Left lobe of liver (tissue), 2 donors: ENCODE results near the gene ERC1. TPM values are rescaled to one million over a fixed set of nuclear protein-coding genes. Genes with fewer than 3 reads are reported as not detected.
"Not testable (repeated sequence)": the region's sequence is repeated elsewhere in the genome, so short reads cannot be mapped to it uniquely, and the experiment has no call there.

Source experiments
- ATAC-seq: fragments of 200-7000 bp; cut with Tn5 transposase; one replicate; pipeline ENCODE4 v1.9.1; 2020; ENCODE audit warnings: mild to moderate bottlenecking, moderate library complexity
- DNase-seq: peaks from one replicate; pipeline ENCODE4 v3.0.0-alpha.2; 2020; ENCODE audit warnings: low spot score
- total RNA-seq: library from RNA; stranded (reverse); gene quantifications from one replicate; pipeline ENCODE4 v1.2.1, GENCODE V29; 2021
- donor health status: DM: no; HTN: no; CAD: no; lungs with moderate emphysema.
- donor health status: DM: no; HTN: yes; CAD: no.

The ERC1 gene
- total RNA-seq, 1 donor from 2014 or later: 27.8 TPM

DNA sequence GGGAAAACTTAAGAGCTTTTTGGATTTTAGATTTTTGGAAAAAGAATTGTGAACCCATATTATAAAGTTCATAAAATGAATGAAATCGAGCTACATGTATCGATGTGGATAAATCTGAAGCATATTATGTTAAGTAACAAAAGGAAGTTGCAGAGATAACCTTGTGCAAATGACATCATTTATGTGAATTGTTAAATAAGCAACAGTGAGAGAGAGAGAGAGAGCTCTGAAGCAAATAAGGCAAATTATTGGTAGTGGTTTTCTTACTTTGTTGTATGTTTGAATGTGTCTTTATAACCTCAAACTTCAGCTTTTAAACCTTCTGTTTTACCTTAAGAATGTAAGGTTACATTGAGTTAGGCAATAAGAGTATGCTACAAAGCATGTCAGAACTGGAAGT lies 78.8 kb downstream of the ERC1 start:
- no peak for ATAC-seq
- no peak for DNase-seq

DNA sequence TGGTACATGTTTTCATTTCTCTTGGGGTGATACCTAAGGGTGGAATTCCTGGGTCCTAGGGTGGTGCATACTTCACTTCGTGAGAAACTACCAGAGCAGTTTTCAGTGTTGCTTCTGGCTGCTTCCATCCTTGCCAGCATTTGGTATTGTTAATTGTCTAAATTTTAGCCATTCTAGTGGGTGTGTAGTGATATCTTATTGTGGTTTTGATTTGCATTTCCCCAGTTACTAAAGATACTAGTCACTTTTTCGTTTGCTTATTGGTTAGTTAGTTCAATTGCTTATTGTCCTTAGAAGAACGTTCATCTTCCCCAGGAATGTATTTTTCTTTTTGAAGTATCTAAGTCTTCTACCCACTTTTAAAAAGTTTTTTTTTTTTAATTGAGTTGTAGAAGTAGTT lies 80.2 kb downstream of the ERC1 start:
- DNase-seq (no peak), ATAC-seq (no peak)

DNA sequence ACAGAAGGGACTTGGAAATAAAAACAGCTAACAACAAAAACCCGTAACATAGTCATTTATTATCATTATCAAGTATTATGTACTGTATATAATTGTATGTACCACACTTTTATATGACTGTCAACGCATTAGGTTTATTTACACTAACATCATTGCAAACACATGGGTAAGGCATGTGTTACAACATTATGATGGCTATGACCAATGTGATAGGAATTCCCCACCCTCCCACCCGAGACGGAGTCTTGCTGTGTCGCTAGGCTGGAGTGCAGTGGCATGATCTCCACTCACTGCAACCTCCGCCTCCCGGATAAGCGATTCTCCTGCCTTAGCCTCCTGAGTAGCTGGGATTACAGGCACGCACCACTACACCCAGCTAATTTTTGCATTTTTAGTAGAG lies 82.6 kb downstream of the ERC1 start:
- ATAC-seq: no peak
- no peak for DNase-seq

DNA sequence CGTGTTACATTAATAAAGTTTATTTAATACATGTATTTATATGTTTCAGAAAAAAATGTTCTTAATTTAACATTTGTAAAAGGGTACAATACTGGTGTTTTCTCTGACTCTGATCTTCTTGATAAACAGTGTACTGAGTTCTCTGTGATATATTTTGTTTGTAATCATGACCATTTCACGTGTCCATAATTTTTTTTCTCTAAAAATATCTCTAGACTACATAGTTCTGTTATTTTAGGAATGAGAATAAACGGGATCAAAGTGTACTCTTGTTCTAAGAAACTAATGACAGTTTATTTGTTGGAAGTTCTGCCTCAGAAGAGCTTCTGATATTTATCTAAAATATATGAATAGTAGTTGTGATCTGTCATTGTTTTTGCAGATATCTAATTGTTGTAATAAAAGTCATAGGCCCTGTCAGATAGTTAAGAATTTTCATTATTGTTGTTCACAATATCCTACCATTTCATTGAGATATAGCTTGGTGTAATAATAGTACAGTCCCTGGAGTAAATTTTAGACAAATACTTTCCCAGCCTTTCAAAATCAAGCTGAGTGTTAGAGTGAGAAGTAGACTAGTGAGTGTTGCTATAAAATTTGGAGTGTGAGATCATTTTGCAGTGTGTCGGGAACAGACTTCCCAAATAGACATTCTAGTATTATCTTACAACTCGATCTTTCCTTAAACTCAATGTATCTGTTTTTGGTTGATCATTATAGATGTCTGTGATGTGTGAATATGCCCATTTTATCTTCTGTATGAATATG lies 86.2 kb downstream of the ERC1 start:
- no peak for DNase-seq
- no peak for ATAC-seq

DNA sequence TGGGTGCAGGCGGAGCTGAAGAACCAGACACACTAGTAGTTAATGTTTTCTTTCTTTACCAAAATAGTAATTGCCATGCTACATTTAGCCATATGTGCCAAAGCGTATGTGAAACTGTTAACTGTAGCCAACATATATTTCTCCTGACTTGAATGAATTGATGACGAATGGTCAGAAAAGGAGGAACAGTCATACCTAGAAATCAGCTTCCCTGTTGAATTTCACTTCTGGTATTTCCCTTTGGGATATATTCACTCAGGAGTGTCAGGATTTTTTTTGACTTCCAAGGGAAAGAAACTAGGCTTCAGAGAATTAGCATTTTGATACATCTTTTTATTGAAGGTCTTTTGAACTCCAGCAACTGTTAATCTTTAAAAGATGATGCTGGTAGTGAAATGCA lies 87.0 kb downstream of the ERC1 start:
- DNase-seq (no peak), ATAC-seq (no peak)

DNA sequence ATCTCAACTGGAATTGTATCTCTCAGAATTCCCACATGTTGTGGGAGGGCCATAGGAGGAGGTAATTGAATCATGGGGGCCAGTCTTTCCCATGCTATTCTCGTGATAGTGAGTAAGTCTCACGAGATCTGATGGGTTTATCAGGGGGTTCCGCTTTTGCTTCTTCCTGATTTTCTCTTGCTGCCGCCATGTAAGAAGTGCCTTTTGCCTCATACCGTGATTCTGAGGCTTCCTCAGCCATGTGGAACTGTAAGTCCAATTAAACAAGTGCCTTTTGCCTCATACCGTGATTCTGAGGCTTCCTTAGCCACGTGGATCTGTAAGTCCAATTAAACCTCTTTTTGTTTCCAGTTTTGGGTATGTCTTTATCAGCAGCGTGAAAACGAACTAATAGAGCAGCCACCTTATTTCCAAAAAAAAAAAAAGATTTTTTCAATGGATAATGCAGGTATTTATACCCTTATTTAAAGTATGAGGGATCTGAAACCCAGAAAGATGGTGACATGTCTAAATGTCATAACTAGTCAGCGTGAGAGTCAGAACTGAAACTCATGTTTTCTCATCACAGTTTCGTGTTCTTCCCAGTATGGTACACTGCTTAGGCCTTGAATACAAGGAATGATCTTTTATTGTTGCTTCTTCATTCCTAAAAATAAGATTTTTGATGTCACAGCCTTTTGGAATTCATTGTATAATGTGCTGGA lies 89.6 kb downstream of the ERC1 start:
- no peak for DNase-seq
- ATAC-seq: no peak

DNA sequence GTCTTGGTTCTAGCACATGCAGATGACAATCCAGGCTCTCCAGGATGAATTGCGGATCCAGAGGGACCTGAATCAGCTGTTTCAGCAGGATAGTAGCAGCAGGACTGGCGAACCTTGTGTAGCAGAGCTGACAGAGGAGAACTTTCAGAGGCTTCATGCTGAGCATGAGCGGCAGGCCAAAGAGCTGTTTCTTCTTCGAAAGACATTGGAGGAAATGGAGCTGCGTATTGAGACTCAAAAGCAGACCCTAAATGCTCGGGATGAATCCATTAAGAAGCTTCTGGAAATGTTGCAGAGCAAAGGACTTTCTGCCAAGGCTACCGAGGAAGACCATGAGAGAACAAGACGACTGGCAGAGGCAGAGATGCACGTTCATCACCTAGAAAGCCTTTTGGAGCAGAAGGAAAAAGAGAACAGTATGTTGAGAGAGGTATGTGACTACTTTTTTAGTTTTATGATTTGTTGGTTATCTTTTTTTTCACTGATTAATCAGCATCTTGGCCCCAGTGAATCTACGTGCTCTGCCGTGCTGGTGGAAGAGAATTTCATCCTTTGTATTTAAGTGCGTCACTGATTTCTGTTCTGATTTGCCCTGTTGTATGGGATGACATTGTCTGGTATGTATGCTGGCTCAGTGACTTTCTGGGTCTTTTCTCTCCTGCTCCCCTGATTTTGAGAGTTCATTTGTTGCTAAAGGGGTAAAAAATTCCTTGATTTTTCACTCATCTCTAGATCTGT lies 92.3 kb downstream of the ERC1 start:
- ATAC-seq (peak; percentile 31), DNase-seq (no peak)

DNA sequence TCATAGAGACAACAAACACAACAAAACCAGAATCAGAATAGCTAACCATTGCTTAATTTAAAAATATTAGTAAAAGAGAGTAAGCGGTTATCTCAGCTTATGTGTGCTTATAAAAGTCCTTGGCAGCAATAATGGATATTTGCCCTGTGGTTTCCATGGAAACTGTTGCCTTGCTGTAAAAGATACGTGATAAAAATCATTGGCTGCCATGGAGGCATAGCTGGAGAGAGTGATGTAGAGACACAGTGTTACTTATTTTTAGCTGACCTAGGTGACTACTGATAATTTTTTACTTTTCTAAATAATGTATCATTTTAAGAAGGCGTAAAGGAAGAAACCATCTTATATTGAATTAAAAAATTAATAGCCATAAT lies 92.9 kb downstream of the ERC1 start:
- no peak for DNase-seq

DNA sequence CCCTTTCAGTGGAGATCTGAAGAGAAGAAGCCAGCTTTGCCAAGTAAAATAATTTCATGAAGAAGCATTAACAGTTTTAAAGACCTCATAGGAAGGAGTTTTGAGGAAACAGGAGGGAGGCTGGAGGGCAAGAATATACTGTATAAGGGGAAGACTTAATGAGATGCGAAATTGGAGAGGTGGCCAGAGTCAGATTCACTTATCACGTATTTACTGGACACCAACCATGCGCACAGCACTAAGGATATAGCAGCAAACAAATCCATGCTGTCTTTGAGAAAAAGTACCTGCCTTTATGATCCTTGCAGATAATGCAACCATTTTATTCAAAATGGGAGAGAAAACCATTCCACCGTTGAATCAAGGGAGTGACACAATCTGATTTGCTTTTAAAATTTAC lies 100.3 kb downstream of the ERC1 start:
- DNase-seq: no peak
- ATAC-seq: no peak

More for the DNA sequence above, 92.9 kb downstream of the ERC1 start:
- ATAC-seq: peak; percentile 93

DNA sequence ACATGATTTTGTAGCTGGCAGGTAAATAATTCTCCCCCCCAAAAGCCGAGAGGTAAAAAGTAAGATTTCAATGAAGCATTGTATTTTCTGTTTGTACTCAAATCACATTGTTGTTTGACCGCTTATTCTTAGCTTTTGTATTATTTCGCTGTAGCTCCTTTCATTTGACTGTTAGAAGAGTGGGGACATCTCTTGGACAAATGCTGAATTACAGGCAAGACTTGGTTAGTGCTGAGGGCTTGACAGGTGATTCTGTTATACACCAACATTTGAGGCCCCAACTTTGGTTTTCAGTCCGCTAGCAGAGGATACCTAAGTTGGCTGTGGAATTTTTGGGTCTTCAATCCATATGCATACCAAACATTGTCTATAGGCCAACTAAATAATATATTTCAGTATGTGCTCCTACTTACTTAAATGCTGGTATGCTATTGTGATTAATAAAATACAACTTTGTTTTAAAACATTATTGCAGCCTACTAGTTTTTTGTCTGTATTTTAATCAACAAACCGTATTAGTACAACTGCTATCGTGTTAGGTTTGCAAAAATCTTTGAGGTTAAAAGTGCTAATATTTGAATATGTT lies 102.2 kb downstream of the ERC1 start:
- DNase-seq: no peak
- ATAC-seq: peak; percentile 97

DNA sequence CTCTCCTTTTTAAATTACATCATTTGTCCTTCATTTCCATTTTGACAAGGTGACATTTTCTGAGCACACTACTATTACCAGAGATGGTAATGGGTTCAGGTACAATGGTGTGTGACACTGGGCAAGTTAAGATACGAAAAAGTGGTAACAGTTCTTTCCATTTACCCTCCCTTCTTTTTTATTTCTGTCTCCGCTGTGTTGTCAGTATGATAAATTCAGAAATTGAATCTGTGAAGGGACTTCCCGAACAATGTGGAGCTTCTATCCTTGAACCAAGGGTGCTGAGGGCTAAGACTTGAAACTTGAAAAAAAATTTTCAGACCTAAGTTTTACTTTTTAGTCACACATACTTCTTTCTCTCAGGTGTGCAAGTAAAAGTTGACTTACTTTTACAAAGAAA lies 103.7 kb downstream of the ERC1 start:
- ATAC-seq (no peak), DNase-seq (no peak)

DNA sequence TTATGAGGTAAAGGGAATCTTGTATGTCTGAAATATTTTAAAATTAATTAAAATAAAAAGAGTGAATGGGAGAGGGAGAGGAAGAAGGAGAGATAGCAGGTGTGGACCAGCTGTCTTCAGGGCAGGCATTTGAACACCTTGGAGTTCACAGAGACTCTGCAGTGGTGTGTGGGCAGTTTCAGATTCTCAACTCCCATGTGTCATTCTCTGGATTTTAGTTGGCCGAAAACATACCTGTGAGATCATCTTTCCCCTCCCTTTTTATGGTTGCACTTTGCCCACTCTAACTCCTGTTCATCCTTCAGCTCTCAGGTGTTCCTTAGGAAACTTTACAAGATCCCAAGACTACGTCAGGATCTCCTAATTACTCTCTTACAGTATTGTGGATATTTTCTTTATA lies 108.1 kb downstream of the ERC1 start:
- DNase-seq: no peak
- ATAC-seq: no peak

DNA sequence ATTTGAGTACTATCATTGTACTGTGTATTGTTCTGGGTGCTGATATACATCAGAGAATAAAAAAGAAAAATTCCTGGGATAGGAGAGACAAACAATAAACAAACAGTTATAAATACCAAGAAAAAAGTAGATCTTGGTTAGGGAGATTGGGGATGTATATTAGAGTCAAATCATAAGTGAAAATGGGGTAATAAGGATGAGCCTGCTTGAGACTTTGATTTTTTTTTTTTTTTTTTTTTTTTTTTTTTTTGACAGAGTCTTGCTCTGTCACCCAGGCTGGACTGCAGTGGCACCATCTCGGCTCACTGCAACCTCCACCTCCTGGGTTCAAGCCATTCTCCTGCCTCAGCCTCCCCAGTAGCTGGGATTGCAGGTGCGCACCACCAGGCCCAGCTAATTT lies 108.6 kb downstream of the ERC1 start:
- not testable (repeated sequence) for DNase-seq, ATAC-seq

DNA sequence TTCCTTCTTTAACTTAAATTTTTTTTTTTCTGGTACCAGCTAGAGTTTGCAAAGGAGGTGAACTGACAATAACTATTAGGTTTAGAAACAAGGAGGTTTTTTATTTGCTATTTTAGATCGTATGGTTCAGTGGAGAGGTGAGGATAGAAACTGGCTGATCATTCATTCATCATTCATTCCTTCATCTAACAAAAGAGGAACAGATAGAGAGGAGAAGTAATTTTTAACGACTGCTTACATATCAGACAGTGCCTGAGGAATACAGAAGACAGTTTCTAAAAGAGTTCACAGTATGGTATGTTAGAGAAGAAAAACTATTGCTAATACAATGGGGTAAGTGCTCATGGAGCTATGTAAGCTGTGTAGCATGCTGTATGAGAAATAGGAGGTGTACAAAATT lies 111.1 kb downstream of the ERC1 start:
- ATAC-seq: no peak
- DNase-seq: no peak

DNA sequence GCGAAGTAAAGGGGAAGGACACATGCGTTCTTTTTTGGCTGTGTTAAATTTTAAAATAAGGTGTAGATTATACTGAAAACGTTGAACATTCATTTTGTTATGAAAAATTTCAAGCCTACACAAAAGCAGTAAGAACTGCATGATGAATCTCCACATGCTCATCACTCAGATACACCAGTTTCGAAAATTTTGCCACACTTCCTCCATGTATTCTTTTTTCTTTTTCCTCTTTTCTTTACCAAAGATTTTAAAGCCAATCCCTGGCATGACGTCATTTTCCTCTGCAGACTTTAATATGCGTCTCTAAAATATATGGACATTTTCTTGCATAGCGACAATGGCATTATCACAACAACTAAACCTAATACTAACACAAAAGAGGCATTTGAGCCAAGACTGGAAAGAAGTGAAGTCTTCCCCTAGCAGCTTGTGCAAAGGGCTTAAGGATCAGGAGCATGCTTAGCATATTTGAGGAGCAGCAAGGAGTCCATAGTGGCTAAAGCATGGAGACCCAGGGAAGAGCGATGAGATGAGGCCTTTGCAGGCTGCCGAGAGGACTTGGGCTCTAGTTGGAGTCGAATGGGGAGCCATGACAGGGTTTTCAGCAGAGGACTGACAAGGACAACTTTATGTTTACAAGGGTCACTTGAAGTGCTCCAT lies 111.9 kb downstream of the ERC1 start:
- no peak for ATAC-seq
- no peak for DNase-seq

DNA sequence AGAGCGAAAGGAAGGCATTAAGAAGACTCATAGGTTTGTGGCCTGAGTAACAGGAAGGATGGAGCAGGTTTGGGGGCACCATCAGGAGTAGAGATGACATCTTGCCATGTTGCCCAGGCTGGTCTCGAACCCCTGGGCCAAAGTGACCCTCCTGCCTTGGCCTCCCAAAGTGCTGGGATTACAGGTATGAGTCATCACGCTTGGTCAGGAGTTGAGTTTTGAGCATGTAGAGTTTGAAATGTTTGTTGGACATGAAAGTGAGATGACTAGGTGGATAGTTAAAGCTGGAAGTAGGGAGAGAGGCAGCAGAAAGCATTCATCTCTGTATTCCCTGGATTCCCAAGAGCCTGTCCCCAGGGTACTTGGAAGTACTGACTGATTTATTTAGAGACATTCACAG lies 112.6 kb downstream of the ERC1 start:
- ATAC-seq (no peak), DNase-seq (no peak)

DNA sequence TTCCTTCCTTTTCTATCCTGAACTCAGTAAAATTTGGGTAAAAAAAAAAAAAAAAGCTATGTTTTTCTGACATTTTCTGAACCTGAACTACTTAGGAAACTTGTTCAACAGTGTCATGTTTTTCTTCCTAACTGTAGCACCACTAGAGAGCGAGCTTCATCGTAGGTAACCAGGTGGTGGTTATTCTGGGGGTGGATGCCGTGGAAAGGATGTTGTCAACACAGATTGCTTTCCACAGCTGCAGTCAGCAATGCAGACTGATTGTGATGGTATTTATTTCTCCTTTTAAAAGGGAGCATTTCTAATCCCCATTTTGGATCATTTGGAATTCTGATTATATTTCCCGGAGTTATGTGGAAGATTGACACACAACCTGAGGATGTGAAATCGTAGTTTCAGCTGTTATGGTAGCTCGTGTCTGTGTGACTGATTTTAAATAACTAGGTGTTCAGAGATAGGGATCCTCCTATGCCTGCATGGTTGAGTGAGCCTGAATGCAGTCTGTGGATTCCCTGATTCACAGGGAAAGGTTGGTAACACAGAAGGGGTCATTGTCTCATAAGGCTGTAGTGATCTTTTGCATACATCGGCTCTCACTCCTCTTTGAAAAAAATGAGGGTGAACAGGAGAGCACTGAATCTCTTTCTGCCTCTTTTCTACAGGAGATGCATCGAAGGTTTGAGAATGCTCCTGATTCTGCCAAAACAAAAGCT lies 113.2 kb downstream of the ERC1 start:
- ATAC-seq: no peak

DNA sequence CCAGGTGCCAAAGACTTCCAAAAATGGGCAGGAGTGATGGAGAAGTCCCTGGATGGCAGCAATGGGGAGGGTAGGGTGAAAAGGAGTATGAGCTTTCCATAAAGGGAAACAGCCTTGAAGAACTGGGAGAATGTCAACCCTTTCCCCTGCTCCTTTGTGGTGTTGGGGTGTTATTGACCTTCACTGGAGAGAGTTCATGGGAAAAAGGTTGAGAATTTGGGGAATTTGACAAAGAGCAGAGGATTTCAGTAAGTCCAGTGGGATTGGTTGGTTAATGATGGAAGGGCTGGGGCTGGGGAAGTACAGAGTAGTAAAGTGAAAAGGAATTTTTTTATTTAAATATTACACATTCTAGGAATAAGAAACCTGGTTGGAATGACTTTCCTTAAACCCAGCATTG lies 116.6 kb downstream of the ERC1 start:
- no peak for ATAC-seq
- no peak for DNase-seq

More for the DNA sequence above, 113.2 kb downstream of the ERC1 start:
- no peak for DNase-seq

DNA sequence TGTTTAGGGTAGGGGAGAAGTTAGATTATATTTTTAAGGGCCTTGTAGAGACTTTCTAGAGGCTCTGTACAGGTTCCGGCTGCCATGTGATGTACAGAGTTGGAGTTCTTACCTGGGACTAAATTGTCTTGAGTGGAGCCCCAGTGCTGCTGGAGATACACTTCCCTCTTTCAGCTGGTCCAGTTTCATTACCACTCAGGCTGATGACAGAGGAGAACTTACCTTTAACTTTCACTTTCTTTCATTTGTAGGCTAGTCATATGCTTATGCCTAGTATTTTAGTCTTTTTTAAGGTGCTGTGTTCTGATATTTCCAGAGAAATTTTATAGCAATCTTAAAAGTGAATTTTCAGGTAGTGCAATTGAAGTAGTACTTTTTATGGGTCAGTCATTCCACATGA lies 117.3 kb downstream of the ERC1 start:
- no peak for DNase-seq
- ATAC-seq: no peak

DNA sequence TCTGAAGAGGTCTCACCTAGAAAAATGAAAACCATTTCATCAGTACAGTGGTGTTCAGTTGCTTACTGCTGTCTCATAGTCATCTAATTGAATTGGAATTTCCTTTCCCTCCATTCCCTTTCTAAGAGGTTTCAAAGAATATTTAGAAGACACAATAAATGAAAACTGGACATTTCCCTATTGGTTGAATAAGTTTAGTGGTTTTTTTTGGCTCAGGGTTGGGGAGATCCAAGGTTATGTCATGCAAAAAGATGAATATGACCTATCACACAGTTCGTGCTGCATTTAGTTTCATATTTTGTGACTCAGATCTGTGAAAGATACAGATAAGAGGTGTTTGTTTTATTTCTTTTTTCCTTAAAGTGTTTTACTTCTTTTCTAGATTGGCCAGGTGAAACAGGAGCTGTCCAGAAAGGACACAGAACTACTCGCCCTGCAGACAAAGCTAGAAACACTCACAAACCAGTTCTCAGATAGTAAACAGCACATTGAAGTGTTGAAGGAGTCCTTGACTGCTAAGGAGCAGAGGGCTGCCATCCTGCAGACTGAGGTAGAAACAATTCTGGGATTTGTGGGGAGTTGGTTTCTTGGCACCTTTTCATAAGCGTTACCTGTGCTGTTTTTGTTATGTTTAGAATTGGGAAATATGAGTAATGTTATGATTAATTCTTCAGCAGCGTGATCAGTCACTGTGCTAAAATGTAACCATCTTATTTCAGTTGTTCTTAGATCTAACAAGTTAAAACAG lies 124.6 kb downstream of the ERC1 start:
- ATAC-seq: no peak
- no peak for DNase-seq
